VCaP (cell line): ENCODE measurements around the gene HNRNPM.

Experiments
- H3K27ac ChIP-seq: fragments of 450-650 bp; 2 replicates; pipeline ENCODE4 v1.5.1; 2017
- TF ChIP-seq, protein P1 (sequence below): fragments of 450-650 bp; conservative IDR thresholded peaks from 2 replicates; pipeline ENCODE4 v1.5.1; 2017; ENCODE audit warnings: mild to moderate bottlenecking, moderate library complexity

HNRNPM gene

GRCh38 chr19:8504919-8505318, 60.1 kb downstream of the HNRNPM start:
- TF ChIP-seq, protein P1, sequence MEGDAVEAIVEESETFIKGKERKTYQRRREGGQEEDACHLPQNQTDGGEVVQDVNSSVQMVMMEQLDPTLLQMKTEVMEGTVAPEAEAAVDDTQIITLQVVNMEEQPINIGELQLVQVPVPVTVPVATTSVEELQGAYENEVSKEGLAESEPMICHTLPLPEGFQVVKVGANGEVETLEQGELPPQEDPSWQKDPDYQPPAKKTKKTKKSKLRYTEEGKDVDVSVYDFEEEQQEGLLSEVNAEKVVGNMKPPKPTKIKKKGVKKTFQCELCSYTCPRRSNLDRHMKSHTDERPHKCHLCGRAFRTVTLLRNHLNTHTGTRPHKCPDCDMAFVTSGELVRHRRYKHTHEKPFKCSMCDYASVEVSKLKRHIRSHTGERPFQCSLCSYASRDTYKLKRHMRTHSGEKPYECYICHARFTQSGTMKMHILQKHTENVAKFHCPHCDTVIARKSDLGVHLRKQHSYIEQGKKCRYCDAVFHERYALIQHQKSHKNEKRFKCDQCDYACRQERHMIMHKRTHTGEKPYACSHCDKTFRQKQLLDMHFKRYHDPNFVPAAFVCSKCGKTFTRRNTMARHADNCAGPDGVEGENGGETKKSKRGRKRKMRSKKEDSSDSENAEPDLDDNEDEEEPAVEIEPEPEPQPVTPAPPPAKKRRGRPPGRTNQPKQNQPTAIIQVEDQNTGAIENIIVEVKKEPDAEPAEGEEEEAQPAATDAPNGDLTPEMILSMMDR, result no peak
- H3K27ac ChIP-seq, result peak overlapping the region; percentile 72; the same call in 1 of the 2 replicates

DNA sequence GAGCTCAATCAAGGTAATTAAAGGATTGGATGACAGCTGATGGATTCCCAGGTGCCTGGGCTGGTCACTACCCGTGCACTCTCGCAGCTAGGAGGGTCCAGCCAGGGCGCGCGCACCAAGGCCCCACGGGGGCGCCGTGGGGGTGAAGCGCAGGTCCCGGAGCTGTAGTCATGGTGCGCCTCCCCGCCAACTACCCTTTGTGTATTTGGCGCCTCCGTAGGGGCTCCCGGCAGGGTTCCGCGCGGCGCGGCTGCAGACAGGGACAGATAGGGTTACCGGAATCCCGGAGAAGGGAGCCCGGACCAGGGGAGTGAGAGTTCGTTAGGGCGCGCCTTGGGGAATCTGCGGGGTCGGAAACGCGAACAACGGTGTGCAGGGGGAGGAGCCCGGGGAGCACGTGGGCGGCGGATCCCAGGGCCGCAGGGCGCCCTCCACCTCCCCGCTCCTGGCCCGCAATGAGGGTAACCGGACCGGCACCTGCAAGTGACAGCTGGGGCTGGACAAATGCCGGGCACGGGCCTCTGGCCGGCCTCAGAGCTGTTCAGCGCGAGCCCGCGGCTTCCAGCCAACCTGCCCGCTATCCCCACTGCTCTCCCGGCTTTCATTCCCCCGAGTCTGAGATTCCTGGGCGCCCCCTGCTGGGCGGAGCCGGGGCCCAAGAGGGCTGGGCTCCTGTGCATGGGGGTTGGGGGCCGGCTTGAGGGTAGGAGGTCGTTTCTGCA, 61.1 kb downstream of the HNRNPM start:
- peak overlapping the region; percentile 72 for H3K27ac ChIP-seq
- TF ChIP-seq, protein P1, result peak; percentile 79

GRCh38 chr19:8506402-8506957, 61.7 kb downstream of the HNRNPM start:
- TF ChIP-seq, protein P1, result peak; percentile 27
- H3K27ac ChIP-seq, result peak overlapping the region; percentile 72

- H3K27ac ChIP-seq, result no peak overlapping the region
- TF ChIP-seq, protein P1, result no peak
Observed at GRCh38 chr19:8510589-8511115, 65.9 kb downstream of the HNRNPM start.

DNA sequence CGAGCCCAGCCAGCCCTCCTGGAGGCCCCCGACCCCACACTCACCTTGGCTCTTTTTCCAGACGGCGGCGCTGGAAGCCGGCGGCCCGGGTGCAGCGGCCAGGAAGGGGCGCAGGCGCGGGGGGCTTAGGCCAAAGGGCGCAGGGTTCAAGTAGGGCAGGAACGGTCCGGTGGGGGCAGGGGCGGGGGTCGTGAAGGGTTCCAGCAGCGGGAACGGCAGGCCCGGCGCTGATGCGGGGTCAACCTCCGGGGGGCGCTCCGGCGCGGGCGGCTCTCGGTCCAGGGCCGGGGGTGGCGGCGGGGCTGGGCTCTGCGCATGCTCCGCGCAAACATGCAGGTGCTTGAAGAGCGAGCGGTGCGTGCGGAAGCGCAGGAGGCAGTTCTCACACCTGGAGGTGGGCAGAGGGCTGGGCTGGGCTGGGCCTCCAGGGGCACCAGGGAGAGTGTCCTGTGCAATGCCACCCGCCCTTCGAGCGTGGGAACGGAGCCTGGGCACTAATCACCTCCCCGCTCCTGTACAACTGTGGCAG, 66.9 kb downstream of the HNRNPM start:
- H3K27ac ChIP-seq, result no peak overlapping the region
- TF ChIP-seq, protein P1, result no peak

GRCh38 chr19:8512115-8512967, 67.6 kb downstream of the HNRNPM start:
- H3K27ac ChIP-seq, result peak overlapping the region; percentile 90
- TF ChIP-seq, protein P1, result no peak
